GM19351 (cell line): ENCODE data around the gene PHF8.

Experiments
- ATAC-seq: cut with Tn5 transposase; IDR thresholded peaks from one replicate; pipeline ENCODE4 v1.9.1; 2021; ENCODE audit warnings: mild to moderate bottlenecking, moderate library complexity; ENCODE audit not compliant: unreplicated experiment

The PHF8 gene

DNA sequence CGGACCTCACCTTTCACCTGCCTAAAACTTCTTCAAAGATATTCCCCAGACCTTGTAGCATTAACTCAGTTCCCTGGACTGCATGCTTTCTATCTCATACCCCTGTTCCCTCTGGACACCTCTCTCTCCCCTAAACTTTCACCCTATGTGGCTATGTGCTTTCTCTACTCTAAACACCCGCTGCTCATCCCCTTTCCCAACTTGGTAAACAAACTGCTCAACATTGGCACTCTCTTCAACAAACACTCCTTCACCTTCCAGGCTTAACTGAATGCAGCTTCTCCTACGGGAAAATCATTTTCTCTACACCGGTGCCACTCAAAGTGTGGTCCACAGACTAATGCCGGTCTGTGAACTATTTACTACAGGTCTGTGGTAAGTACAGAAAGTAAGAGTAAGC lies 19.9 kb downstream of the PHF8 start:
- ATAC-seq = no peak

DNA sequence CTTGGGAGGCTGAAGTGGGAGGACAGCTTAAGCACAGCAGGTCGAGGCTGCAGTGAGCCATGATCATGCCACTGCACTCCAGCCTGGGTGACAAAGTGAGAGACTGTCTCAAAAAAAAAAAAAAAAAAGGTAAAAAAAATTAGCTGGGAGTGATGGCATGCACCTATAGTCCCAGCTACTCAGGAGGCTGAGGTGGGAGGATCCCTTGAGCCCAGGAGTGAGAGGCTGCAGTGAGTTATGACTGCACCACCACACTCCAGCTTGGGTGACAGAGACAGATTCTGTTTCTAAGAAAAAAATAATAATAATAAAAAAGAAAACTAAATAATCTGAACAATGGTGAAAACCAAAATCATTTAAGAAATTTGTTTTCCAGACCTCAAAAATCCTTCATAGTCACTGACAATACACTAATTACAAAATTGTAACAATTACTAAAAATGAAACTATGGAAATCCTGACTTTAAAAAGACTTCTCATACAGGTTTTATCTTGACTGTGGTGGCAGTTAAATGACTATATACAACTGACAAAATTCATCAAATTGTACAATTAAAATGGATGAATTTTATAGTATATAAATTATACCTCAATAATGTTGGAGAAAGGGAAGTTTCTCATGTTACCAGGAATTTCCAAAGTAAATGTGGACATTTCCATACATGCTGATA lies 31.3 kb downstream of the PHF8 start:
- ATAC-seq = no peak

DNA sequence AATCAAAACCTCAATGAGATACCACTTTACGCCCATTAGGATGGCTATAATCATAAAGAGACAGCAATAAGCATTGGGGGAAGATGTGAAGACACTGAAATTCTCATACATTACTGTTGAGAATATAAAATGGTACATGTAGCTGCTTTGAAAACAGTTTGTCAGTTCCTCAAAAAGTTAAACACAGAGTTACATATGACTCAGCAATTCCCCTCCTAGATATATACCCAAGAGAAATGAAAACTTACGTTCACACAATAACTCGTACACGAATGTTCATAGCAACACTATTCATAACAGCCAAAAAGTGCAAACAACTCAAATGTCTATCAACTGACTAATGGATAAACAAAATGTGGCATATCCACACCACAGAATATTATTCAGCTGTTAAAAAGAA lies 36.6 kb downstream of the PHF8 start:
- no peak for ATAC-seq

DNA sequence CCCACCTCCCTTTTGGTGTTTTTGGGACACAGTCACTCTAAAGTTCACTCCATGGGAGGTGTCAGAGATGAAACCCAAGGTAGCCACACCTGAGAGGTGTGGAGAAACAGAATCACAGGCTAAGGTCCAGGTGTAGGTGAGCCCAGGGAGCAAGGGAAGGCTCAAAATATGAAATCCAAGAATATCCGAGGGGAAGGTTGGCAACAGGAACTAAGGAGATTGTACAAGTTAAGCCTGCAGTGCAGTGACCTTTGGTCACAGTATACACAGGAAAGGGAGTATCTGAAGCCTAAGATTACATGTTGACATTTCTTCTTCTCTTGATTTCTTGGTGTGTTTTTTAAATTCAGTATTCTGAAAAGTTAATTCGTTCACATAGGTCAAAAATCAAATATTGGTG lies 46.5 kb downstream of the PHF8 start:
- no peak for ATAC-seq

DNA sequence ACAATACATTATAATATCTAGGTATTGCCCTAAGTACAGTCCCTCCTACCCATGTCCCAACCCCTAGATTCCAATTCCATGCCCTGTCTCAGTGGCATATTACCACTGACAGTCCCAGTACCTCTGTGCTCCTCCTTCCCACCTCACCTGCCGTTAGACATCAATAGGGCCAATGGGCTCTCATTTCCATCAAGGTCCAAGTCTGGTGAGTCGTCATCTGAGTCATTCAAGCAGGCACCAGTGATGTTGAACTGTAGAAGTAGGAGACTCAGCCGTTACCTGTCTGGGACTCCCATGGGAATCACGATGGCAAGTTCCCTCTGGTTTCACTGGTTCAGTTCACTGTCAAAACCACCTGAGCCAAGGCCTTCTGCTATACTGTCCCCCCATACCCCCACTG lies 51.7 kb downstream of the PHF8 start:
- no peak for ATAC-seq

DNA sequence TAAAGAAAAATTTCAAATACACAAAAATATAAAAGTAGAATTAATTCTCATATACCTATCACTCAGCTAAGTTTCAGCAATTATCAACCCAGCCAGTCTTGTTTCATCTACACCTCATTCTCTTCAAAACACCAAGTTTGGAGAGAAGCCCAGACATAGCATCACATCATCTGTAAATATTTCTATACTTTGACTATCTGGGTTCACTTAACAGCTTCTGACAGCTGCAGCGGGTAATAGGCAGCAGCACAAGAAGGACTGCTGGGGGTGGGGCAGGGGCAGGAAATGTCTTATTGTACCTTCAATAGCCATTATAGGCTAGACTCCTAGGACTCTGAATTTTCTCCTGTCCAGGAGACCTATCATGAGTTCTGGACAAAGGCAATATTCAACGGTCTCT lies 54.1 kb downstream of the PHF8 start:
- no peak for ATAC-seq

DNA sequence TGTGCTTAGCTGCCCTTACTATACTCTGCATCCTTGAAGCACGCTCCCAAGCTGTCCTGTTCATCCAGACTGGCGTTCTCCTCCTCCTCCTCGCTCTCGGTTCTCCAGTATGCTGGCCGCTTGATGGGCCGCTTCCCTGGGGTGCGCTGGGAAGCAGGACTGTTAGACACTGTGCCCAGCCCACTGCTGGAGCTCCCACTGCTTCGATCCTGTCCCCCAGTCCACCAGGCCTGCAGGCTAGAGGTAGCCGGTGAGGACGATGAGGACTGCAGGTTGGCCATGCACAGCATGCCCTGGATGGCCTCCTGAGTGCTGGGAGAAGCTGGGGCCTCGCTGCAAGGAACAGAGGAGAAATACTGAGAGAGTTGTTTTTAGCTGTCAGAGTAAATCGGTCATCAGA lies 59.4 kb downstream of the PHF8 start:
- ATAC-seq = no peak

DNA sequence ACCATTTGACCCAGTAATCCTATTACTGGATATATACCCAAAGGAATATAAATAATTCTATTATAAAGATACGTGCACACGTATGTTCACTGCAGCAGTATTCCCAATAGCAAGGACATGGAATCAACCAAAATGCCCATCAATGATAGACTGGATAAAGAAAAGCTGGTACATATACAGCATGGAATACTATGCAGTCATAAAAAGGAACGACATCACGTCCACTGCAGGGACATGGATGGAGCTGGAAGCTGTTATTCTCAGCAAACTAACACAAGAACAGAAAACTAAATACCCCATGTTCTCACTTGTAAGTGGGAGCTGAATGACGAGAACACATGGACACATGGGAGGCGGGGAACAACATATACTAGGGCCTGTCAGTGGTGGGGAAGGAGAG lies 69.7 kb downstream of the PHF8 start:
- no peak for ATAC-seq

DNA sequence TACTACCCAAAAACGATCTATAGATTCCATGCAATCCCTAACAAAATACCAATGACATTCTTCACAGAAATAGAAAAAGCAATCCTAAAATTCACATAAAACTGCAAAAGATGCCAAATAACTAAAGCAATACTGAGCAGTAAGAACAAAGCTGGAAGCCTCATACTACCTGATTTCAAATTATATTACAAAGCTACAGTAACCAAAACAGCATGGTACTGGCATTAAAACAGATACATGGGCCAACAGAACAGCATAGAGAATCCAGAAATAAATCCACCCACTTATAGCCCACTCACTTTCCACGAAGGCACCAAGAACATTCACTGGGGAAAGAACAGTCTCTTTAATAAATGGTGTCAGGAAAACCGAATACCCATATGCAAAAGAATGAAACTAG lies 74.7 kb downstream of the PHF8 start:
- no peak for ATAC-seq

DNA sequence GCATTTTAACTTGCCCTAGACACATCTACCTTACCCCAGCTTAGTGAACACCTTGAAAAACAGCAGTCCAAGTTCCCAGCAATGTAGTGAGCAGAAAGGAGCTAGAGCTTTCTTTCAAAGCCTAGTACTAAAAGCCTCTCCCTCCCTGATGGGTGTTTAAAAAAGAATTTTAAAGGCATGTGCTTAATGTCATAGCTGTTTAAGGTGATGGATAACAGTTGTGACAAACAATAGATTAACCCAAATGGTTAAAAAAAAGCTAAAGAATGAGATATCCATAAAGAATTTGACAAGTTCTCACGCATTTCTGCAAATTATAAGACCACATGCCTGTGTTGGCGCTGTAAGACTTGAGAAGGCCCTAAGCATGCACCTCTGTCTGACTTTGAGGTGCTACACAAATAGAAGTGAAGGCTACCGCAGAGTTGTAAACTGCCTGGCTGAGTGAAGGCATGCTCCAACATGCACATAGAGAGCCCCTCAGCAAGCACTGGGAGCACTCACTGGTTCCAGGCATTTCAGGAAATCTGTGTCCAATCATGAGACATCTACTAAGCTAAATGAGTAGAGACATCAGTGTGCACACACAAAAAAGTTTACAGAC lies 94.0 kb downstream of the PHF8 start:
- no peak for ATAC-seq

DNA sequence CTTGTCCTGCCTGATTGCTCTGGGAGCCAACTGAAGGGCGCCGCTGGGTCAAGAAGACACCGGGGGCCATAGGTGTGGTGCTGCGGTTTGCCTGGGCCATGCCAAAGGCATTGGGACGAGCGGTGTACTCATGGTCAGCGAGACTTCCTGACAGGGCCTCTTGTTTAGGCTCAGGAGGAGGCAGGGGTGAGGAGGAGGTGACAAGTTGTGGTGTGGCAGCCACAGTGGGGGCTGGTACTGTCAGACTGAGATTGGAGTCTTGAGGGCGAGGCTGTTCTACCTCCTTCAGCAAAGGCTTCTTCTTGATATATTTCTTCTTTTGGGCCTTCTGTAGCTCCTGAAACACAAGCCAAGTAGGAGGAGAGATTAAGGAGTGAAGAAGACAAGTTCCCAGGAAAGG lies 104.1 kb downstream of the PHF8 start:
- no peak for ATAC-seq

DNA sequence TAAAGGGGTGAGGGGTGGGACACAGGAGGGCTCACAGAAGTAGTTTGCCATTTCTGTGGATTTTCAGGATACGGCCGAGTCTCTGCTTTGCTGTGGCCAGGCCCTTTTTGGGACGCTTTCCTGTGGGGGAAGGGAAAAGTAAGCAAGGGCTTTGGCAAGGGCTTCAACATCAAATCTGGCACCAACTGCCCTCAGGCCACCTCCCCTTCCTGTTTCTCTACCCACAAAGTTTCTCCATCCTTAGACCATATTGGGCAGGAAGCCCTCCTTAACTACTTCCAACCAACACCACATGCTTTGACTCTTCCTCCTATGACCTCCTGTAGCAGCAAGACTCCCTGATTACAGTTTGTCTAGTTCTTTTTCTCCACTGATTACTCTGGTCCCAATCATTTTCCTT lies 105.1 kb downstream of the PHF8 start:
- no peak for ATAC-seq

DNA sequence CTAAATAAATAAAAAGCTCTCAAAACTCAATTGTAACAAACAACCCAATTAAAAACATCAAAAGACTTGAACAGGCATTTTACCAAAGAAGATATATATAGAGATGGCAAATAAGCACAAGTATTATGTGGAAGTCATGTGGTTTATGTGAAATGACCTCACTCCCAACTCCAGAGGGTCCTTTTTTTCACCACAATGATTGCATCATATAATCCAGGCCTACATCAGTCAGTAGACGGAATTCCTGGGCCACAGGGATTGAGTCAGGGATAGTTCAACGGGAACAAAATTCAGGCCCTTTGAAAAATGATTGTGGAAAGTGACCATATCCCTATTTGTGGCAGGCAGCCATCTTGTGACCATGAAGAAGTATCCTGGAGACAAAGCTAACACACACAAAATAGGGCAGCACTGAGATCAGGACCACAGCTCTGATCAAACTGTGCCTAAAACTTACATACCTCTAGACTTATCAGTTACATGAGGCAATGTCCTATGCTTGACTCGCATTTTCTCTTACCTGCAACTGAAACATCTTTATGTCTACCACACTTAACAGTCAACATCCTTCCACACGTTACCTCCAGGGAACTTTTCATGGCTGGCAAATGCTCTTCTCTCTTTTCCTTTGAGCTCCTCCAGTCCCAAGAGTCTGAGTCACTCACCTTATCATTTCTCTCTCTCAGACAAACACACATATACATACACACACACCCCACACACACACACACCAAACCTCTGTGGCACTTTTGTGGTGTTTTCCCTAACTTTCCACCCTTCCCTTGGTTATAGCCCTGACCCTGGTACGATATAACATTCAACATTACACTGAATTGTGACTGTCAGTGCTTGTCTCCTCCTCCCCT lies 113.5 kb downstream of the PHF8 start:
- no peak for ATAC-seq

DNA sequence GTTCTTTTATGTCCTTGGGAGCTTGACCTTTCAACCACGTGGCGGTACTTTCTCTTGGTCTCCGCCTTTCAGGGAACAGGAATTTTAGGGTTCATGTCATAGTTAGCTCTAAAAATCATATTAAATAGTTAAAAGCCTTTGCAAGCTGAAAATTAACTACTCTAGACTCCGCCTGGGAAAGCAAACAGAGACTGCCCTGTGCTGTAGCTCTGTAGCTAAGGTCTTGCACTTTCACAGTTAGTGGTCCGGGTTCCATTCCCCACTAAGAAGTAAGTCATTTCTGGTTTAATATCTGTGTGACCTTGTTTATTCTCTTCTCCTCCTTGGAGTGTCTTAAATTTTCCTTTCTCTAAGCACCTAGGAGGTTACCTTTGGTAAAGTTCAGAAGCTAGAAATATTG lies 118.2 kb downstream of the PHF8 start:
- ATAC-seq = no peak

DNA sequence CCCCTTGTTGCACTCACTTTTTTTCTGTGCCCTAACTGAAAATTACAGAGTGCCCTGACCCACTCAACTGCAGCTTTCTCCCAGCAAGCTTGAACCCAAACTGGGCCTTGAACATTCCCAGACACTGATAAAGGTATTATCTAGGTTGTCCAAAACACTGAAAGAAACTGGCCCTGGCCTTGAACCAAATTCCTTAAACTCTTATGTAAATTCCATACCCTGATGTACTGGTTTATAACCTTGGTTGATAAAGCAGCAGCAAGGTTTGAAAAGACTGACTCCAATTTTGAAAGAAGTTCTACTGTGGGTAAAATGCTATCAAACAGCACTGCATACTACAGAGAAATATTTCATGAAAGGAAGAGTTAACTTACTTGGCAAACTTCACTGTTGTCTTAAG lies 125.6 kb downstream of the PHF8 start:
- ATAC-seq = no peak

DNA sequence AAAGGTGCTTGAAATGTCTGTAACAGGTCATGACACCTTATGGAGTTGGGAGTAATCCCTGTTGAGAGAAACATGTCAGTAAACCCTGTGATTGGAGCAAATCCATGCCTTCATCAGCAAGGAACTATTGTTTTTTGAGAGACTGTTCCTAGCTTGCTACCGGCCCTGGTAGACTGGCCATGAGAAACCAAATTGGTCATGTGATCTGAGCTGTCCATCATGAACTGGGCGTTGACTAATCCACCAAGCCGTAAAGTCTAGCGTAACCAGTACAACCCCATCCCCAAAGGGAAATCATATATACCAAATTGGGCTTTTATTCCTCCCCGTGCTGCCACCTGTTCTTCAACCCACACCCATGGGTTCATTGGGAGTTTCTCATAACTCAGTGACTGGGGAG lies 143.7 kb downstream of the PHF8 start:
- ATAC-seq = no peak

DNA sequence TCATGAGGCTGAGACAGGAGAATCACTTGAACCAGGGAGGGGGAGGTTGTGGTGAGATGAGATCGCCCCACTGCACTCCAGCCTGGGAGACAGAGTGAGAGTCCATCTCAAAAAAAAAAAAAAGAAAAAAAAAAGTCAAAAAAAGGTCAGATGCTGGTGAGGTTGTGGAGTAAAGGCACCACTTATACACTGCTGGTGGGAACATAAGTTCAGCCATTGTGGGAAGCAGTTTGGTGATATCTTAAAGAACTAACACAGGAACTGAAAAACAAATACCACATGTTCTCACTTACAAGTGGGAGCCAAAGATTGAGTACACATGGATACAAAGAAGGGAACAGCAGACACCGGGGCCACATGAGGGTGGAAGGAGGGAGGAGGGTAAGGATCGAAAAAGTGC lies 149.0 kb downstream of the PHF8 start:
- ATAC-seq = no peak
